ENCODE measurements around the gene TENM4.

Gene TENM4

GRCh38 chr11:79440571-79441460, at the start of gene TENM4:
TENM4 (minus strand) TSS chr11:79441030; CDS start chr11:79069944, 371,086 bp downstream.
- DNase-seq (ENCODE audit: low read depth), result no peak

GRCh38 chr11:79488286-79488685, 47.5 kb upstream of the TENM4 start:
- DNase-seq (ENCODE audit: low read depth), result no peak

- no peak for DNase-seq (ENCODE audit: low read depth)
These were observed 46.6 kb upstream of the TENM4 start for GRCh38 chr11:79487412-79487811.

GRCh38 chr11:79486242-79486984, 45.6 kb upstream of the TENM4 start:
- DNase-seq (ENCODE audit: low read depth), result no peak

DNA sequence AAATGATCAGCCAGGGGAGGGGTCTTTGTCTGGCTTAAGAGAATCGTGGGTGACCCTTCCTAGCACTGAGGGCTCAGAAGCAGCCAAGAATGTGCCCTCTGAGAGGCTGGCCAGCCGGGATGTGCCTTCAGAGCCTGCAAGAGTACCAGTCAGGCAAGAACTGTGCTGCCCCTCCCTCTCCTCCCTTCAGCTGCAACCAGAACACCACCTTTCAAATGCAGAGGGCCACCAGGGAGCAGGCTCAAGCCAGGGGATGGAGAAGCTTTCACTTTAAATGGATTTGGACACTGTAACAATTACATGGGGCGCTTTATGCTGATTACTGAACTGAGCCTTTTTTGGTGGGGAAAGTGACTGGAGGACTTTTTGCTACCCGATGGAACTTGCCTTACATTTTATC, 44.9 kb upstream of the TENM4 start:
- DNase-seq (ENCODE audit: low read depth), result no peak

GRCh38 chr11:79484872-79485271, 44.0 kb upstream of the TENM4 start:
- DNase-seq (ENCODE audit: low read depth), result no peak

DNA sequence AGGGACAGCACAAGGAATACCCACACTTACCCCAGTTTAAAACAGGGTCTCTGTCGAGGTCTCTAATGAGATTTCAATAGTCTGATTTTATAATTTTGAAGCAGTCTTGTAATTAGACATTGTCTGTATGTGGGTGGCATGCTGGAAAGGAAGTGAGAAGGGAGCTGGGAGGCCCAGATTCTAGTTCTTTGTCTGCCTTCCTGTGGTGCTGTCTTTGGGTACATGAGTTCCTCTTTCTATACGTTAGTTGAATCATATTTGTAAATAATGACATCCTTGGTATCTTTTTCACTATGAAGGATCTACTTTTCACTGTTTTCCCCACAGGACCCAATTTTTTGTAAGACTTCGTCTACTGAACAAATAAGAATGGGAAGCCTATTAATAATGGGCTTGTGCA, 42.0 kb upstream of the TENM4 start:
- no peak for DNase-seq (ENCODE audit: low read depth)

DNA sequence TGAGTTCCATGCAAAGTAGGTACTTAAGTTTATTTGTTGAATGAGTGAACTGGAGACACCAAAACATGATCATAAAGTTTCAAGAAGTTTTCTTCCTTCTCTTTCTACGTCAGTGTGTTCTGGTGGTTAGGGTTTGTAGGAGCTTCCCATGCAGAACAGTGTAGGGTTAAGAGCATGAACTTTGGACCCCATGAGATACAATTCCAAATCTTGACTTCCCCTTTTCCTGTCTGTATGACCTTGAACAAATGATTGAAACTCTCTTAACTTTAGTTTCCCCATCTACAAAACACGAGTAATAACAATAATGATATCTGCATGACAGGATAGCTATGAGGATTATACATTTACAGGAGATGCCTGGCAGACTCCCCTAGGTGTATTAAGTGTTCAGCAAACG, 41.0 kb upstream of the TENM4 start:
- DNase-seq (ENCODE audit: low read depth), result no peak

- no peak for DNase-seq (ENCODE audit: low read depth)
These were observed 40.0 kb upstream of the TENM4 start for GRCh38 chr11:79480864-79481263.

DNA sequence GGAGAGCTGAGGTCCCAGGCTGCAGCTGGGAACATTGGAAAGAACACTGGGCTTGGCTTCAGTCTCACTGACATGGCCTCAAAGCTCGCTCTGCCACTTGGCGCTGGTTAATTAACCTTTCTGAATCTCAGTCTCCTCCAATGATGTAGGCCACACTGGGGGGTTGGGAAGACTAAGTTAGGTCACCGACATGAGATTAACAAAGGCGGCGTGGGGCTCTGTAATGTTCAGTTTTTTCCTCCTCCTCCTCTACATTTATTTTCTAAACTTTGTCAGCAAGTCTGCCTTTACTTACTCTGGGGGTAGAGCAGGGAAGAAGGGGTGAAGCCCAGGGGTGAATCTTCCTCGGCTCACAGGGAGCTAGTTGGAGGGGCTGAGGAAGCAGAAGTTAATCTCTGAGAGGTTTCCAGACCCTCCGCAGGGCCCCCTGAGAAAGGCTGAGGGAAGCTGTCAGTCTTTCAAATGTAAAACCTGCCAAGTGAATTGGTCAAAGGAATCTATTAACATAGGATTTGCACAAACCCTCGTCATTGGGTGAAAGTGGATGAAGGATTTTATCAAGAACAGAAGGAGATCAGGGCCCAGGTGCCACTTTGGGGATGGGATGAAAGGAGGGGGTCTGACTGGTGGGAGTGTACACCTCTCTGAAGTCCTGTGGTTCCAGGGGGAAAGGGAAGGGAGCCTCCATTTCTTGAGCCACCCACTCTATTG, 32.1 kb upstream of the TENM4 start:
- no peak for DNase-seq (ENCODE audit: low read depth)

GRCh38 chr11:79471071-79471844, 30.4 kb upstream of the TENM4 start:
- no peak for DNase-seq (ENCODE audit: low read depth)

DNA sequence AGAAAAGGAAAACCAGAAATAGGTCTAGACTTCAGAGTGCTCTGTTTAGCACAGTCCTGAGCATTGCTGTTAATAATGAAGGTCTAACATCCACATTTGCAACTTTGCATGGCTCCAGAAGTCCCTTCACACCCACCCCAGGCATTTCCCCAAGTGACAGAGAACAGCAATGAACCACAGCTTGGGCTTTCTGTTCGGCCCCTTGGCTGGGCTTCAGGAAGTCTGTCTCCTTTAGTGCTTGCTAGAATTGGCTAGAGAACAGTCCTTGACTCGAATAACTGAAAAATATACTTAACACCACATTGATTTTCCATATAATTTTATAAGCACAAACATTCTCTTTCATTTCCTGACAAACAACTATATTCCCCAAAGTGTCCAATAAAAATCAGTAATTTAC, 29.3 kb upstream of the TENM4 start:
- DNase-seq (ENCODE audit: low read depth), result no peak

DNA sequence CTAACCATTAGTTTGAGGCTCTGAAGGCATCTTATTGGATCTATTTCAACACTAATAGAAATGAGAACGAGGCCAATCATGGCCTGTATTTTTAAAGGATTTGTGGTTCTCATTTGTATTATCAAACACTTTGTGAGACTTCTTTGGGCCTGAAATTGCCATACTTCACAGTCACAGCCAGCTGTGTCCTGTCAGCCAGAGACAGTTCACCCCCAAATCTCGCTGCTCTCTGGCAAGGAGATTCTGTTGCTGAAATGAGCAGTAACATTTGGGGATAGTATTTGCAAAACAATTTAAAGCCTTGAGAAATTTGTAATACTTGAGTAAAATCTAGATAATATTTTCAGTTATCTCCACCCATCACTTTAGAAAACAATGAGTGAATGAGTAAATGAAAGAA, 26.9 kb upstream of the TENM4 start:
- DNase-seq (ENCODE audit: low read depth), result no peak

- no peak for DNase-seq (ENCODE audit: low read depth)
These were observed 25.6 kb upstream of the TENM4 start for GRCh38 chr11:79466411-79466810.

DNA sequence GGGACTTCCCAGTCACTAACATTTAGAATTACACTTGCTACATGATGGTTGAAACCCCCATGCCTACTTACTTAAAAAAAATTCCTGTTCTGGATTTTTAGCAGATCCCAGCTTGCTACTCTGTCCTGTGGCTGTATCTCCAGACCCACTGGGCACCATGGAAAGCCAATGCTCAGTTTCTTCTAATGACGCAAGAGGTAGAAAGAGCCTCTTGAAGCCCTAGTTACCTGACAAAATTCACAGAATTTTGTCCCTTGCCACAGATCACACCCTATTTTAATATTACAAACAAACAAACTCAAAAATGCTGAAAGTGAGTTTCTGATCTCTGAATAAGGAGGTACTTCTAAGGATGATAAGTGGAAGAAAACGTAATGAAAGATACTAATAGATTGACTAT, 24.3 kb upstream of the TENM4 start:
- no peak for DNase-seq (ENCODE audit: low read depth)

DNA sequence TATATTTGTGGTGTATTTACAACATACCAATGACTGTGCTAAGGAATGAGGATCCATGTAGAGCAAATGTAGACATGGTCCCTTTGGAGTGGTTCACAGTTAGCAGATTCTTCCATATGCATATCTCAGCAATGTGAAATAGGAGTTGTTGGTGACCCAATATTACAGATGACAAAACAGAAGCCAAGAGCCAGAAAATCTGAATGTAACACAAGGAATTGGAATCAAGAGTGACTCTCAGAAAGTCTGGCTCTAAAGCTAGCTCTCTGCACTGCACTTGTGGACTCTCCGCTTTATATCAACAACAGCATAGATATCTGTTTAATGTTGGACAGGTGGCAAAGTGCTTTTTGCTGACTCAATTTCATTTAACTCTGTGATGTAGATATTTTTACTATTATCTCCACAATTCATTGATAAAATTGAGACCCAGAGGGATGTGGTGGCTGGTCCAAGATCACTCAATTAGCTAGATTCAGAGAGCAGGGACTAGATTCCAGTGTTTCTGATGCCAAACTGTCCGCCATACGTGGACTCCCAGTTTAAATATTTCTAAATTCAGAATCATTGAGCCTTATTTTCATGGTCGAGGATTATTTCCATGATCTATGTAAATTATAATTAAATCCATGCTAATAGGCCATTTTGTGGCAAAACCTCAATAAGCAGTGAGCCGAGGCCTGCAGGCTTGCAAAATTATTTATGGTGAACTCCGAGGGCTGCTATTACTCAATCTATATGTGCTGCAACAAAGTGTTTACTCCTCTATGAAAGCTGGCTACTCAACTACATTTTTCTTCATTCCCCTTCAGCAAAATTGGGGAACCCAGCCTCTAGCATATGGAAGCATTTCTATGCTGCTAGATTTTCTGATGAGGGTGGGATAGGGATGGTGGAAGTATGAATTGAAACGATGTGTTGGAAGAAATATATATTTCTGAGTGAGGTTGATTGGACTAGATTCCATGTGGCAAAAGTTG, 21.1 kb upstream of the TENM4 start:
- DNase-seq (ENCODE audit: low read depth), result no peak

DNA sequence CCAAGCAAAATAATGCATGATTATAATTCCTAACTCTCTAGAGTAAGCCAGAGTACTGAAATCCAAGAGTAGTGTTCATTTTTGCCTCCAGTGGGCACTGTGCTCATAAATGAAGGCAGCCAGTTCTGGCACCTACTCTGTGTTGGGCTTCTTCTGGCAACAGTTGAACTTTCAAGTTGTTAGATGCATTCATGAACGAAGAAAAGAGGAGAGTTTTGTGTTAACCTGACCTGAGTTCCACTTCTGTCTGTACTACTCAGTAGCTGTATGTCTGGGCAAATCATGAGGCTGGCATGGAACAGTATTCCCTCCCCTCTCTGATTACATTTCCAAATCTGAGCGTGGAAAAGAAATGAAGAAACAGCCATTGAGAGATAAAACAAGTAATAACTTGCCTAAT, 20.3 kb upstream of the TENM4 start:
- DNase-seq (ENCODE audit: low read depth), result no peak

GRCh38 chr11:79458709-79459108, 17.9 kb upstream of the TENM4 start:
- no peak for DNase-seq (ENCODE audit: low read depth)

DNA sequence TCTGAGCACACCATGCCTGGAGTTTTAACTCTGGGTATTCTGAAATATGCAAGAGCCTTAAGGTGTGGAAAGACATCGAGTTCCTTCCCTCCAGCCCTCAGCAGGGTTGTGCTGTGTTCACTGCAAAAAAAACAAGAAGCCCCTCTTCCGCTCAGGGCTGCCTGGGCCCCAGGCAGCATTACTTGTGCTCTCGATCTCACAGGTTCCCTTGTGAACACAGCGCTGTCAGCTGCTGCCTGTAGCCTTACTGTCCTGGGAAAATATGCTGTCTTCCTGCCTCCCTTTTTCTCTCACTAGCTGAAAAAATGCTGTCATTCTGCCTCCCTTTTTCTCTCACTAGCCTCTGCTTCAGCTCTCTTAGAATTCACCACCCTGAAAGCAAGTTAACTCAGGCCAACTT, 15.7 kb upstream of the TENM4 start:
- no peak for DNase-seq (ENCODE audit: low read depth)

- DNase-seq (ENCODE audit: low read depth), result no peak
These were observed 12.8 kb upstream of the TENM4 start for GRCh38 chr11:79453617-79454016.

GRCh38 chr11:79449040-79449439, 8.2 kb upstream of the TENM4 start:
- no peak for DNase-seq (ENCODE audit: low read depth)
